Kidney (tissue), 14 donors: ENCODE measurements around the gene TSHZ2. TPM values are rescaled to one million over a fixed set of nuclear protein-coding genes. Genes with fewer than 3 reads are reported as not detected.

Experiments
- DNase-seq, 5 donors: peaks; one replicate each; pipeline ENCODE4 v3.0.0-alpha.2; 2013 to 2020
- FAIRE-seq: peaks from 2 replicates; lab custom pipeline; 2012; peaks lifted over from hg19 to GRCh38; lab: Jason Lieb, UNC
- H3K27ac ChIP-seq, 2 donors: one replicate each; pipeline ENCODE4 v1.7.0; 2013; ENCODE audit warnings: low read depth in 2 of 2, low read length in 2 of 2, inconsistent platforms in 1 of 2
- H3K27me3 ChIP-seq: one replicate; pipeline ENCODE4 v1.7.1; 2013; ENCODE audit warnings: low read length, inconsistent platforms; ENCODE audit not compliant: control insufficient read depth, insufficient read depth
- H3K36me3 ChIP-seq, 3 donors: one replicate each; pipeline versions ENCODE4 v1.7.0 to v1.7.1; 2013; ENCODE audit warnings: low read length in 3 of 3, control low read depth in 1 of 3, inconsistent platforms in 1 of 3; ENCODE audit not compliant: insufficient read depth in 3 of 3, control insufficient read depth in 2 of 3
- H3K4me1 ChIP-seq, 3 donors: one replicate each; pipeline versions ENCODE4 v1.7.0 to v1.7.1; 2013; ENCODE audit warnings: low read length in 3 of 3, inconsistent platforms in 1 of 3, low read depth in 1 of 3; ENCODE audit not compliant: control insufficient read depth in 2 of 3, insufficient read depth in 2 of 3
- H3K4me3 ChIP-seq, 3 donors: one replicate each; pipeline versions ENCODE4 v1.7.0 to v1.8.1; 2013; ENCODE audit warnings: low read length in 3 of 3, control low read depth in 1 of 3, inconsistent platforms in 1 of 3
- H3K9ac ChIP-seq, 3 donors: one replicate each; pipeline versions ENCODE4 v1.7.0 to v1.7.1; 2013; ENCODE audit warnings: low read length in 3 of 3, control low read depth in 1 of 3, inconsistent platforms in 1 of 3
- H3K9me3 ChIP-seq, 3 donors: one replicate each; pipeline versions ENCODE4 v1.7.0 to v1.7.1; 2013; ENCODE audit warnings: low read length in 3 of 3, control low read depth in 1 of 3, inconsistent platforms in 1 of 3; ENCODE audit not compliant: control insufficient read depth in 2 of 3, insufficient read depth in 1 of 3
- intact Hi-C: fragments of 100-400 bp; cut with DNase I; formaldehyde crosslinking; loops from one replicate; pipeline ENCODE4 v1.11.1; 2022
- polyA plus RNA-seq: library from polyadenylated mRNA; stranded (reverse); fragments of 350-450 nt; fragmentation: Illumina TruSeq; extraction: RNeasy Lipid Tissue Mini Kit (QIAGEN cat#74804); gene quantifications from one replicate; pipeline ENCODE4 v1.2.3, GENCODE V29; 2014; ENCODE audit warnings: low read depth, low replicate concordance; ENCODE audit not compliant: insufficient read depth
- total RNA-seq: library from RNA; stranded (reverse); fragmentation: NEBNext Ultra II Directional; extraction: Animal tissue kit (Norgen Biotek cat#: 25700); gene quantifications from one replicate; pipeline ENCODE4 v1.2.1, GENCODE V29; 2021
- TF ChIP-seq, protein P1 (sequence below): IDR thresholded peaks from 3 replicates; pipeline ENCODE4 v1.5.1; 2012; ENCODE audit warnings: mild to moderate bottlenecking, moderate library complexity, borderline replicate concordance; ENCODE audit not compliant: insufficient read depth; ENCODE audit errors: extremely low read depth
- donor health status: control.
- donor health status: control.
- donor health status: control.
- donor health status: control.
- donor health status: control.
- donor health status: DM: yes; HTN: yes; CAD: no.
- donor health status: Normal renal cell carcinoma (clear cell type).

TSHZ2 gene
- total and polyA plus RNA-seq, 2 donors from 2014 or later = 0.86 to 15.5 TPM

DNA sequence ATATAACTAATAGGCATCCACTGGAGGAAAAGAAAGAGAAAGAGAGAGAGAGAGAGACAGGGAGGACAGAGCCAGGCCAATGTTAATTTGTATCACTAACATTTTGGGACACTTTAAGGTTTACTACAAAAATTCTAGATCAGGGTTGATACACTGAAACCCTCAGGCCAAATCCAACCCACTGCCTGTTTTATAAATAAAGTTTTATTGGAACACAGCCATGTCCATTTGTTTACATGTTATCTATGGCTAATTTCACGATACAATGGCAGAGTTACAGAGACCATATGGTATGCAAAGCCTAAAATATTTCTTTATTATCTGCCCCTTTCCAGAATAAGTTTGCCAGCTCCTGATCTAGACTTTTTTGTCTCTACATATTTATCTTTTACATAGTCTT is 357.6 kb downstream of the TSHZ2 start:
- DNase-seq = no peak
- TF ChIP-seq, protein P1, sequence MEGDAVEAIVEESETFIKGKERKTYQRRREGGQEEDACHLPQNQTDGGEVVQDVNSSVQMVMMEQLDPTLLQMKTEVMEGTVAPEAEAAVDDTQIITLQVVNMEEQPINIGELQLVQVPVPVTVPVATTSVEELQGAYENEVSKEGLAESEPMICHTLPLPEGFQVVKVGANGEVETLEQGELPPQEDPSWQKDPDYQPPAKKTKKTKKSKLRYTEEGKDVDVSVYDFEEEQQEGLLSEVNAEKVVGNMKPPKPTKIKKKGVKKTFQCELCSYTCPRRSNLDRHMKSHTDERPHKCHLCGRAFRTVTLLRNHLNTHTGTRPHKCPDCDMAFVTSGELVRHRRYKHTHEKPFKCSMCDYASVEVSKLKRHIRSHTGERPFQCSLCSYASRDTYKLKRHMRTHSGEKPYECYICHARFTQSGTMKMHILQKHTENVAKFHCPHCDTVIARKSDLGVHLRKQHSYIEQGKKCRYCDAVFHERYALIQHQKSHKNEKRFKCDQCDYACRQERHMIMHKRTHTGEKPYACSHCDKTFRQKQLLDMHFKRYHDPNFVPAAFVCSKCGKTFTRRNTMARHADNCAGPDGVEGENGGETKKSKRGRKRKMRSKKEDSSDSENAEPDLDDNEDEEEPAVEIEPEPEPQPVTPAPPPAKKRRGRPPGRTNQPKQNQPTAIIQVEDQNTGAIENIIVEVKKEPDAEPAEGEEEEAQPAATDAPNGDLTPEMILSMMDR = no peak
- Histone ChIP-seq H3K27ac (no peak overlapping the region), H3K9ac (no peak overlapping the region), H3K4me1 (peaks cover 0 to 6% (median 0%) of the 10 kb centered on the region in 3 donors), H3K4me3 (no peak overlapping the region), H3K9me3 (no peaks in the 10 kb centered on the region), H3K27me3 (no peaks in the 10 kb centered on the region), H3K36me3 (no peaks in the 10 kb centered on the region)
- intact Hi-C loops = no loop called here
- FAIRE-seq = no peak

DNA sequence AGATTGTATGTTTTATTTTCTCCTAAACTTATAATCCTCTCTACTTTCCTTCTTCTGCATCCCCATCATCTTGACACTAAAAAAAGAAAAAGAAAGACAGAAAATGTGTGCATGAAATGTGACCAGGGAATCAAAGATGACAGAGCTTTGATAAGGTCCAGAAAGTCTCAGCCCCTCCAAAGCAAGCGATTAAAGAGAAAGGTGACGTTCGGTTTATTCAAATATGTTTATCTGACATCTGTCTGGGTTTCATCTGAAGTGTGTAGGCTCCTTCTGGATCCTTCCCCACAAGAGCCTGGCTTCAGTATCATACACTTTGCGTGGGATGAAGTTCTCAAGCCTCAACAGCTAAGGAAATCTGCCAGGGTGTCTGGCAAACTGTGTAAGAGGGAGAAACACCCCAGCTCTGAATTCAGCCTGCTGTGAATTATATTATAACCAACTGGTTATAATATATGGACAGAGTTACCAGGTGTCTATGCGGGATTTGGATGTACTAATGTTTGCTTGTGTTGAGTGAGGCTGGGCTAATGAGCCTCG is 358.5 kb downstream of the TSHZ2 start:
- peak overlapping the region in 1 of 2 donors; percentile 34 for H3K27ac ChIP-seq
- DNase-seq = no peak
- no peak for FAIRE-seq

DNA sequence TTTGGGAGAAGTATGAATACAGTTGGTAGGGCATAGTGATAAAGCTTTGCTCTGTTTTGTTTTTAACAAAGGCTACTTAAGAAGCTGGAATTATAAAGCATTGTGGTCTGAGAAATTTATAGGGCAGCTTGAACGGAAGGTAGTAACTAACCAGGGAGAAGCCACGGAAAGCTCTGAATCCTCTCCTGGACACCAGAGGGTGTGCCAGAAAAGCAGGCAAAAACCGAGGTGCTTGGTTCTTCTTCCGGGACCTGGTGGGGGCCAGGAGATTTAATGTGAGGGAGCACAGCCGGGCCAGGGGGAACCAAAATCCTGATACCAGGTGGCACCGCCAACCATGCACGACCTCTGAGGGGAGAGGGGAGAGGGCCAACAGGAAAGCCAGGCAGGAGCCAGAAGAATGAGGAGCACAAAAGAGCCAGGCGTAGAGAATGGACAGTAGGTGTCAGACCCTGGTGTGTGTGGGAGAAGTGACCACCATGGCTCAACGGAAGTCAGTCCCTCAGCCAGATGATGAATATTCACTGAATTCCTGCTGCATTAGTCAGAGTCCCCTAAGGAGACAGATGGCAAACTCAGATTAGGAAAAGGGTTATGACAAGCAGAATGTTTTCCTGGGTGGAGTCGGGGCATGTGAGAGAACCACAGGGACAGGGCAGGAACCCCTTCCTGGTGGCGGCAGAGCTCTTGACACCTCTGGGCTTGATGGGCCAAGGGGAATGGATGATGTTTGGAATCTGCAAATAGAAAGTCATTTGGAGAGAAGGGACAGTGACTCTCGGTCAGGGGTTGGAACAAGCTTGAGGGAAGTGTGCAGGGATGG is 359.2 kb downstream of the TSHZ2 start:
- TF ChIP-seq, protein P1 = no peak
- no peaks in the 10 kb centered on the region for H3K36me3 ChIP-seq
- H3K4me1 ChIP-seq = peaks cover 0 to 6% (median 0%) of the 10 kb centered on the region in 3 donors
- FAIRE-seq (no peak), DNase-seq (peak in 3 of 5 donors; percentile 21 to 80 (median 68))
- no peaks in the 10 kb centered on the region for H3K9me3 ChIP-seq
- H3K27ac ChIP-seq = peak overlapping the region; percentile 34 to 48
- H3K27me3 ChIP-seq = no peaks in the 10 kb centered on the region
- no peak overlapping the region for H3K9ac ChIP-seq
- no peak overlapping the region for H3K4me3 ChIP-seq
- intact Hi-C loops = no loop called here

More for the DNA sequence above, 358.5 kb downstream of the TSHZ2 start:
- H3K9ac ChIP-seq = no peak overlapping the region
- TF ChIP-seq, protein P1 = no peak
- peaks cover 0 to 6% (median 0%) of the 10 kb centered on the region in 3 donors for H3K4me1 ChIP-seq
- no peaks in the 10 kb centered on the region for H3K36me3 ChIP-seq
- no peaks in the 10 kb centered on the region for H3K9me3 ChIP-seq
- no peak overlapping the region for H3K4me3 ChIP-seq
- intact Hi-C loops = no loop called here
- no peaks in the 10 kb centered on the region for H3K27me3 ChIP-seq
